Measurements from ENCODE around the gene ZNF343.

DNA sequence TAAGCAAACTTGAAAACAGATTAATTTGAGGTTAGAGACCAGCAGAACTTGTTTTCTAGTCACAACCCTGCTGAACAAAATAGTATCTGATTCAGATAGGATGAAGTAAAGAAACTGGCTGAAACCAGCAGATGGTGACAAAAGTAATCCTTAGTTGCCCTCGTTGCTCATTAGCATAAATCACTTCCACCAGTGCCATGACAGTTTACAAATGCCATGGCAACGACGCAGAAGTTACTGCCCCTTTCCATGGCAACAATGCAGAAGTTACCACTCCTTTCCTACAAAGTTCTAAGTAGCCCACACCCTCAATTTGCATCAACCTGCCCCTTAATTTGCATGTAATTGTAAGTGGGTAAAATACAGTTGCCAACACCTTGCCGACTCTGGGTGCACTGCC is 61.9 kb downstream of the ZNF343 start:
- TF ChIP-seq ZNF274 (IDR thresholded peaks at IDR 0.05; ENCODE audit: low read depth, low read length) (no peak), YY1 (IDR thresholded peaks at IDR 0.05; ENCODE audit: insufficient read depth, insufficient read length) (no peak), SUZ12 (IDR thresholded peaks at IDR 0.05; ENCODE audit: extremely low read depth, insufficient read depth, insufficient read length) (no peak)

Data from NT2/D1 (cell line).